Stimulated activated CD4-positive, alpha-beta T cell treated with anti-CD3 and anti-CD28 coated beads, Interleukin-1b, Interleukin-23, amount 100 ng/mL, for 4 hours (primary cell): ENCODE data around the gene PELI1.
A peak's percentile ranks its signal among the peaks of the same experiment; 100 is the strongest.
"Not testable (repeated sequence)": the region's sequence is repeated elsewhere in the genome, so short reads cannot be mapped to it uniquely, and the experiment has no call there.

ENCODE experiments used
- DNase-seq, 2 donors: peaks; one replicate each; pipeline ENCODE4 v3.0.0-alpha.2; 2020; ENCODE audit warnings: low read depth in 2 of 2

The PELI1 gene

DNA sequence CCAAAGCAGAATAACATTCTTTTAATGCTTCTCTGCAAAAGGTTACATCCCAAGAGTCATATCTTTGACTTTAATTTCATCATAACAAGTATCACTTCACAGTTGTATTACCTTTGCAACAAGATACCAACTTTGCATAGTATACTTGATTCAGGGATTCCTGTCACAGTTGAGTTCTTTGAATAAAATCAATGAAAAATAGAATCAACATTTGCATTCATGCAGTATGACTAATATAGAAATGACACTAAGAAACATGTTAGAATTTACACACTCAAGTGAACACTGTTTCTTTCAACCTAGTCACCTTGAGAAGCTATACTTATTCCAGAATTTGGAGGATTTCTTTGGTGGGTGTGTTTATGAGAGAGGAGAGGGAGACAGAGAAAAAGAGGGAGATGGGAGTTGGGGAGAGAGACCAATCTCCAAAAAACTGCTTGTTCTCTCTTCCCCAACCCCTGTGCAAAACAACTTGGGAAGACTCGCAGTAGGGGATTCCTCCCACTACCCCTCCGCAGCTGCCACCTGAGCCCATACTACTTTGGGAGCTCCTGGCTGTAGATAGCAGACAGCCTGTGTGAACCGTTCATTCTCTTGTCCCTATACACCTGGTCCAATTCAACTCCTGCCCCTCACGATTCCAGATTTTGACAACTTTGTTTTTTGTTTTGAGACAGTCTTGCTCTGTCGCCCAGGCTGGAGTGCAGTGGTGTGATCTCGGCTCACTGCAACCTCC lies 57.7 kb downstream of the PELI1 start:
- DNase-seq, result no peak

DNA sequence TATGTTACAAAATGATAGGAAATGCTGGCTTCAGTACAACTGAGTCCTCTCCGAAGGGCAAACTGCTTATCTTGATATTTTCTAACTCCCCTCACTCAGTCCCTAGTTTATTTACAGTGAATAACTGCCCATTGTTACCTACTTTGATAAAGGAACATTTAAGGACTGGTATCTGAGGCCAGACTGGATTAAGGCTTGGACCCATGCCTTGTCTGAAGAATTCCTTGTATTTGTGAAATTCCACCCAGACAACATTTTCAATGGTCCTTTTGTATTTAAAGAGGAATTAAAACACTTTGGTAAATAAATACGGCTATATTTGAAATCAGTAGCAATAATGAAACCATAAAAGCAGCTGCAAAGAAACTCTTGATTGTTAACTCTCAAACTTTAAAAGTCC lies 58.3 kb downstream of the PELI1 start:
- no peak for DNase-seq

DNA sequence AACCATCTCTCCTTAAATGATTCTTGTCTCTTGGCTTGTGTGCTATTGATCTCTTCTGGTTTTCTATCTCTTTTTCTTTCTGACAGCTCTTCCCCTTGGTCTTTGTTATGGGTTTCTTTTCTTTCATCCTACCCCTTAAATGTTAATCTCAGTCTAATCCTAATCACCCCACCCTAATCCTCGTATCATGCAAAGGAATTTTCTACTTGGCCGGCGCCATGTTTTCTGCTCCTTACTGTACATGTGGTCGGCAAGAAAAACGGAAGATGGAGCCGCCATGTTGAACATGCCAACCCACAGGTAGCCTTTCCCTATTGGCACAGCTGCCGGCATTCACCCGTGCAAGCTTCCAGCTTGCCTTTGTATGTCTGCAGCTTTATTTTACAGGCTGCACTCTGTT lies 63.2 kb downstream of the PELI1 start:
- DNase-seq, result no peak

DNA sequence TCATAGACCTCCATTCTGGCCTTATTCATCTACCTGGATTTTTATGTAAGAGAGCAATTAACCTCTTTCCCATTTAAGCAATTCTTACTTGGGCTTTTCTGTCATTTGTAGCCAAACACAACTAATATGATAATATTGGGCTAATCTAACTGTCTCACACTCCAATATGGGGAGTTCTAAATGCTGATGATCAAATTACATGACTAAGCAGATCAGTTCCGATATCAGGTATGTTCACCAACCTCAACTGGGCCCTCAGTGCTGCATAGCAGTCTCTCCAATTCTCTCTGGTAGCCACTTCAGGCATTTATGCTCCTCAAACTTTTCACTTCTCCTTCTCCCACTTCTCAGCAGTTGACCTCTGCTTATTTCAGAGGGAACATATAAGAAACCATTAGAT lies 64.0 kb downstream of the PELI1 start:
- DNase-seq, result no peak

DNA sequence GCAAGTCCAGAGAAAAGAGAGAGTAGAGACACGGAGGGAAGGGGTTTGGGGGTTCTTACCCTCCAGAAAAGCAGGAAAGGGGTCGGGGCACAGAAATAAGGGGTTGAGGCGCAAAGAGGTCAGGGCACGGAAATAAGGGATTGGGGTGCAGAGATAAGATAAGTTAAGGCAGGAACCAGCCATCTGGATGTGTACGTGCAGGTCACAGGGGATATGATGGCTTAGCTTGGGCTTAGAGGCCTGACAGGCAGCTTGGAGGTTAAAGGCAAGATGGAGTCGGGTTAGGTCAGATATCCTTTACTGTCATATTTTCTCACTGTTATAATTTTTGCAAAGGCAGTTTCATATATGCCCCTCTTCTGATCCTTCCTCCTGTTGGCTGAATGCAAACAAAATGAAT lies 64.5 kb downstream of the PELI1 start:
- not testable (repeated sequence) for DNase-seq

DNA sequence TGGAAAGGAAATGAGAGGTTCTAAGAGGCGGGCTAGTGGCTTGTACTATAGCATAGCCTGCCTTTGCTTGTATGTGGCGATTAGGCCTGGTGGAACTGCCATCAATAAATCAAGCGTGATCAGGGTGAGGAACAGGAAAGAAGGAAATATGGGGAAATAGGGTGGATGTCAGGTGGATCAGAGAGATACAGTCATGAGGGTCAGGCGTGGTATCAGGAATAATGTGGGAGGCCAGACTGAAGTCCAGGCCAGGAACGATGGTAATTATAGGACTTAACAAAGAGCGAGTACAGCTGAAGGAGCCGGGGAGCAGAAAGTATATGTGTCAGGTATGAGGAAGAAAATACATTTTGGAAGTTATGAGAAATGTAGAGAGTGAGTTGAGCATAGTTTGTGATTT lies 67.4 kb downstream of the PELI1 start:
- not testable (repeated sequence) for DNase-seq

DNA sequence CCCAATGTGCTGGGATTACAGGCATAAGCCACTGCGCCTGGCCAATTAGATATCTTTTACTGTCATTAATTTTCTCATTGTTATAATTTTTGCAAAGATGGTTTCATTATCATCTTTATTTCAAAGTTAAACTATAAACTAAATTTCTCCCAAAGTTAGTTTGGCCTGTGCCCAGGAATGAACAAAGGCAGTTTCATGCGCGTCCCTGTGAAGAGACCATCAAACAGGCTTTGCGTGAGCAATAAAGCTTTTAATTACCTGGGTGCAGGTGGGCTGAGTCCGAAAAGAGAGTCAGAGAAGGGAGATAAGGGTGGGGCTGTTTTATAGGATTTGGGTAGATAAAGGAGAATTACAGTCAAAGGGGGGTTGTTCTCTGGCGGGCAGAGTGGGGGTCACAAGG lies 69.6 kb downstream of the PELI1 start:
- not testable (repeated sequence) for DNase-seq

DNA sequence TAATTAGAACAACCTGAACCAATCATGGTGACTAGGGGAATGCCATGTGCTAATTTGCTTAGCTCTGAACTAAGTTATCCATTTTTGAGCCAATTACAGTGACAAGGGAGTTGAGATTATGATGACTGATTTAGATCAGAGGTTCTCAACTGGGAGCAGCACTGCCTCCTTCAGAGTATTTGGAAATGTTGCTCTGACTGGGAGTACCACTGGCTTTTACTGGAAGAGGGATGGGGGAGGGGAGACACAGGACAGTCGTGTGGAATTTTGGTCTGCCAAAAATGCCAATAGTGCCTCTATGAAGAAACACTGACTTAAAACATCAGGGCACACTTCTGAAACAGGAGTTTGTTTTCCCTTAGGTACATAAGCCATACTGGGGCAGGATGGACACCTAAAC lies 76.9 kb downstream of the PELI1 start:
- no peak for DNase-seq

DNA sequence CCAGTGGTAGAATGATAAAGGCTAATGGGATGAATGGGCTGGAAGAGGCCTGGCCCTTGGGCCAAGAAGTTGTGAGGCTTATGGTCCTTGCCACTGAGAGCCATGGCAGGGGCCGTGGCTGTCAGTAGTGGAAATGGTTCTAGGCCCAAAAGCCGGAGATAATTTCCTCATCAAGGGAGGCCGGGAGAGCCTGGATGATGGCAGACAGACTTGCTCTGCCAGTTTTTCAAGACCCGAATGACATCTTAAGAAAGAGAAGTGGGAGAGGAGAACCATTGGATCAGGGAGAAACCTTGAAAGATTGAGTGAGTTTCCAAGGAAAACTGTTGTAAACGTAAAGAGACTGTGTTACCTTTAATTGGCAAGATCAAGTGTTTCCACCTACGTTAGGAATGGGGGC lies 78.7 kb downstream of the PELI1 start:
- DNase-seq, result no peak

DNA sequence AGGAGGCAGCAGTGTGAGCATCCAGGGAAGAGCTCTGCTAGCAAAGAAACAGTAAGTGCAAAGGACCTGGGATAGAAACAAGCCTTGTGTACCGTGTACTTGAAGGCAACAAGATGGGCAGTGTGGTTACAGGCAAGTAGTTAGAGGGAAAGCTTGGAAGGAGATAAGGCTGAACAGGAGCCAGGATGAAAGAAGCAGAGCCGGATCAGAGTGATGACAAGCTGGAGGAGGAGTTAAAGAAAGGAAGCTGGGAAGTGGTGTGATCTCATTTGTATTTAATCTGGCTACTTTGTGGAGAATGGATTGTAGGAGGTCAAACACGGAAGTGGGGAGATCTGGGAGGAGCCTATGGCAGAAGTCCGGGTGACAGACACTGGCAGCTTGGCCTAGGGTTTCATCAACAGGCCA lies 80.3 kb downstream of the PELI1 start:
- DNase-seq, result no peak

DNA sequence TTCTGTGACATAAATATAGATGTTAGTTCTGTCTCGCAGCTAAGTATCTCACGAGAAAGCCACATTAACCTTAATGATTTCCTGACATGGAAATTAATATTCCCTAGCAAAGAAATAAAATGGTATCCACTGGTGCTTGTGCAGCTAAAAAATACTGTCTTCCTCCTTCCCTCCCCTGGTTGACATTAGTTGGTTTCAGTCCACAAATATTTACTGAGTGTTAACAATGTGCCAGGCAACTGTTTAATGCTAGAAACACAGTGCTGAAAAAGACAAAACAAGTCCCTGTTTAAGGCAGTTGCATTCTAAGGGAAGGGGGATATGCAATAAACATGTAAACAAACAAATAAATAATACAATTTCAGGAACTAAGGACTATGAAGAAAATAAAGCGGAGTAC lies 80.8 kb downstream of the PELI1 start:
- no peak for DNase-seq

DNA sequence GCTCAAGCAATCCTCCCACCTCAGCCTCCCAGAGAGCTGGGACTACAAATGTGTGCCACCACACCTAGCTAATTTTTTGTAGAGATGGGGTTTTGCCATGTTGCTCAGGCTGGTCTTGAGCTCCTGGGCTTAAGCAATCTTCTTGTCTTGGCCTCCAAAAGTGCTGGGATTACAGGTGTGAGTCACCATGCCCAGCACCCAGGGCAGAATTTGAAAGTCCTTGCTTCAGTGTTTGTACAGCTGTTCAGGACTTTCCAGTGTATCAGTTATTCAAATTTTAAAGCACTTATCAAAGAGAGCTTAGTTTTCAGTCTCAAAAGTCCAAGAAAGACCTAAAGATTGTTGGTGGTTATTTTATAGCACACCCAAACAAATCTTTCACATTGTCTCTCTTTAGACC lies 81.4 kb downstream of the PELI1 start:
- DNase-seq, result no peak

DNA sequence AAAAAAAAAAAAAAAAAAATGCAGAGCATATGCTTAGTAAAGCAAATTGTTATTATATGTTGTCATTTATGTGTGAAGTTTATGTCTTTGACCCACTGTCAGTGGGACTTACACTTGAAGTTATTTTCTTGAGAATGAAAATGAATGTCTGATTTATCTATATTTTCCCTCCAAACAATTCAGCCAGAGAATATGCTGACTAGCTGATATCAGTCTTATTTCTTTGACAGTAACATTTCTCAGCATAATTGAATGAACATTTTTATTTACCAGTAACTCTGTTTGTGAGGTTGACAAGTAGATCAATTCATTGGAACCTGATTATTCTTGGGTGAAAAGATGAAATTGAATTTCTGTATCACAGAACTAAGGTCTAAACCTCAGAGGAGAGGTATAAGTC lies 85.0 kb downstream of the PELI1 start:
- no peak for DNase-seq

DNA sequence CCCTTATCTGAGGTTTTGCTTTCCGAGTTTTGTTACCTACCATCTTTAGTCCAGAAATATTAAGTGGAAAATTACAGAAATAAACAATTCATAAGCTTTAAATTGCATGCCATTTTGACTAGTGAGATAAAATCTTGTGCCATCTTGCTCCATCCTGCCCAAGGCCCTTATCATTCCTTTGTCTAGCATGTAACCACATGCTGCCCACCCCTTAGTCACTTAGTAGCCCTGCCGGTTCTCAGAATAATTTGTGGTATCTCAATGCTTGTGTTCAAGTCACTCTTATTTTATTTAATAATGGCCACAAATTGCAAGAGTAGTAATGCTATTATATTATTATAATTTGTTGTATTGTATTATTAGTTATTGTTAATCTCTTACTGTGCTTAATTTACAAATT lies 88.2 kb downstream of the PELI1 start:
- DNase-seq, result no peak

DNA sequence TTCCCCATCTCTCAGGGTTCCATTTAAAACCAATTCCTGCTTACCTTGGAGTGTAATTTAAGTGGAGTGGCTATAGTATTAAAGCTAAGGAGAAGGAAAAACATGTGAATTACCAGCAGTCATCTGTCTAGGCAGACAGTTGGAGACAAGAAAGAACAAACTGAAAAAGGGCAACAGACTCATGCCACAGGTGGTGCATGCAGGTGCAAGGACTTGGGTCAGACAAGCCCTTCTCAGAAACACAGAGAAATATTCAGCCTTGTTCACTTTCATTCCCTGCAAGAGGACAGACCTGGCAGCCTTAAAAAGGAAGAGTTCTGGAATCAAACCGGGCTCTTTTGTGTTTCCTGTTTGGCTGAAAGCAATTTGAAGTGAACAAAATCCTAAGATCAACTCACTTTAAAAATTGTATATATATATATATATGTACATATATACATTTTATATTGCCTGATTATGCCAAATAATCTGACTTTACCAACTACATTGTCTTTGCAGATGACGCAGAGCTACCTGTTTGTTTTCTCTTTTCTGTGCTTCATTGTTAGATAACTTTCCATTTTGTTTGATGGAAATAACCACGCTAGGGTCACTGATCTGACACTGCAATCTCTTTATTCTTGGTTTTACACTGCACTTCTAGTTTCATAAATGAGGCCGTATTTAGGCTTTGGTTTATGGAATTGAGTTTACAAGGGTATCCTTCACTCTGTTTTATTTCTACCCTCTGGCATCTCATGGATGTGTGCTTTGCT lies 89.9 kb downstream of the PELI1 start:
- no peak for DNase-seq

DNA sequence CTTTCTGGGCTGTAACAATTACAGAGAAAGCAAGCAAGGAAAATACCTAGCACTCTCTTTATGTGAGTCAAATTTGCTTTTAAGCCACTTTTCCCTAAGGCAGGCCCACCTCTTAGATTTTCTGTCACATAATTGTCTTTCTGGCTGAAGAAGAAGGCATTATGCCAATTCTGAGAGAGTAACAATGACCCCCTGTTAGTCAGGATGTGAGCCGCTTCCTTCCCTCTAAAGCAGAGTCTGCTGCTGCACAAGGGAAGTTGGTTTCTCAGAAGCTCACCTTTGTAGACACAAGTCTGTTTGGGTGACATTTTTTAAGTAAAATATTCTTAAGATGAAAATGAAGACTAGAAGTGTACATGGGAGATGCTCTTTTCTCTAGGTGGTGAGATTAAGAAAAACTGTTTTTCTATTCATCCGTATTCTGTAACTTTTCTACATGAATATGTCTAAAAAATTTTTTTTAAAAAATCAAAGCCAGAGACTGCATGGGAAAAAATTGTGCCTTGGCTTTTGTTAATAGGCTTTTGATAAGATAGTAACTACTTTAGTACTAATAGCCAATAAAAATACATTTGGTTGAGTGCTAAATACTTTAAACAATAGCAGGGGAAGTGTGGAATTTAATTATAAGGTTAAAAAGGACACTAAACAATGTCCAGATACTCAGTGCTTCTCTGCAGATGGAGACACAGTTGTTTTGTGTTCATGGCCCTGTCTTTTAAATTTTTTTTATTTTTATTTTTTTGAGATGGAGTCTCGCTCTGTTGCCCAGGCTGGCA lies 91.6 kb downstream of the PELI1 start:
- DNase-seq, result no peak

DNA sequence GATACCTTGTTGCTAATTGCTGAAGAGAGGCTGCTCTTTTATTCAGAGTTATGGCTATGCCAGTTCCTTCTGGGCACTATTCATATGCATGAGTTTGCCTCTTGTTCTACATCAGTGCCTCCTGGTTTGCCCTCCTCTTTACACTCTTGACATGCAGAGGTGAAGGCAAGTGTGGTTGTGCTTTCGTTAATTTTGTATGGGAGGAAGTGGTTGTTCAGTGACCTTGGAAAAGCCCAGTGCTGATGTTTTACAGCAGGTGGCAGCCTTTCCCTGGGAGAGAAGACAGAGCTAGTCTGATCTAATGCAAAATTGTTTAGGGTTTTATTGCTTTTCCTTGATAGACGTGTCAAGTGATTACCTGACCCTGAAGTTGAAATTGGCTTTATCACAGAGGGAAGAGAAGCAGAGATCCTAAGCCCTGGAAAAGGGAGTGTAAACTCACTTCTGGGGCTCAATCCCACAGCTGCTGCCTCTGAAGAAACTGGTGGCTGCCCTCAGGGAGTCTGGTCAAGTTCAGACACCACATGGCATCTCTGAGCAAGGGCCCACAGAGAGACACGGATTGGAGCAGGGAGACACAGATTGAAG lies 94.5 kb downstream of the PELI1 start:
- DNase-seq, result peak; percentile 32 to 62

DNA sequence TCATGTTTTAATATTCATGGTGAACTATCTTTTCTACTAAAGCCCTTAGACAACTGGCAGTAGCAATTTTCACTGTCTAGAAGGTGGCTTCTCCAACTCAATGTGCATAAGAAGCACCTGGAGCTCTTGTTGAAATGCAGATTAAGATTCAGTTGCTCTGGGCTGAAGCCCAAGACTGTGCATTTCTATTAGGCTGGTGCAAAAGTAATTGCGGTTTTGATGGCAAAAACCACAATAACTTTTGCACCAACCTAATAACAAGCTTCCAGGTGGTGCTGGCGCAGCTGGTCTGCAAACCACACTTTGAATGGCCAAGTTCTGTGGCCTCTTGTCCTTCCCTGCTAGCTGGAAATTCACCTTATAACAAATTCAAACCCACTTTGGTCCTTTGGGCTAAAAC lies 98.3 kb downstream of the PELI1 start:
- no peak for DNase-seq
